Progenitor cell of endocrine pancreas (in vitro differentiated cells): Measurements from ENCODE around the gene UPF1. TPM values are rescaled to one million over a fixed set of nuclear protein-coding genes. Genes with fewer than 3 reads are reported as not detected.

Experiments
- DNase-seq: peaks from one replicate; pipeline ENCODE4 v3.0.0; 2021; ENCODE audit warnings: low spot score; ENCODE audit not compliant: unreplicated experiment
- H3K27ac Mint-ChIP-seq: 2 replicates; pipeline ENCODE4 v1.8.0; 2021; ENCODE audit warnings: mild to moderate bottlenecking, moderate library complexity, mixed read lengths
- H3K27me3 Mint-ChIP-seq: 2 replicates; pipeline ENCODE4 v1.8.0; 2021; ENCODE audit warnings: mixed read lengths
- H3K36me3 Mint-ChIP-seq: 2 replicates; pipeline ENCODE4 v1.8.0; 2022; ENCODE audit warnings: mixed read lengths; ENCODE audit not compliant: insufficient read depth
- H3K4me1 Mint-ChIP-seq: 2 replicates; pipeline ENCODE4 v1.8.0; 2021; ENCODE audit warnings: low read depth, mixed read lengths
- H3K4me3 Mint-ChIP-seq: 2 replicates; pipeline ENCODE4 v1.8.0; 2021; ENCODE audit warnings: low read depth, mild to moderate bottlenecking, moderate library complexity, mixed read lengths
- H3K9me3 Mint-ChIP-seq: 2 replicates; pipeline ENCODE4 v1.8.0; 2021; ENCODE audit warnings: low read depth, mixed read lengths
- CTCF ChIP-seq: fragments of 200-600 bp; sonication (generic); IDR thresholded peaks from one replicate; pipeline ENCODE4 v1.5.0; 2021; ENCODE audit warnings: antibody characterized with exemption, mild to moderate bottlenecking; ENCODE audit not compliant: unreplicated experiment
- total RNA-seq: library from RNA; stranded (reverse); gene quantifications from 2 replicates; pipeline ENCODE4 v1.2.1, GENCODE V29; 2021

The UPF1 gene
- total RNA-seq, 1 donor from 2014 or later = 90.9 TPM

GRCh38 chr19:18841400-18841799 is 9.6 kb downstream of the UPF1 start:
- no peaks in the 10 kb centered on the region for H3K9me3 Mint-ChIP-seq
- peaks cover 30% of the 10 kb centered on the region for H3K4me1 Mint-ChIP-seq
- TF ChIP-seq CTCF = no peak
- no peak for DNase-seq
- H3K4me3 Mint-ChIP-seq = no peak overlapping the region
- H3K36me3 Mint-ChIP-seq = peaks cover 3% of the 10 kb centered on the region
- H3K27ac Mint-ChIP-seq = peak overlapping the region; percentile 46
- H3K27me3 Mint-ChIP-seq = no peaks in the 10 kb centered on the region

GRCh38 chr19:18842166-18842565 is 10.4 kb downstream of the UPF1 start:
- Mint-ChIP-seq H3K9me3 (no peaks in the 10 kb centered on the region), H3K36me3 (peaks cover 2% of the 10 kb centered on the region), H3K4me3 (no peak overlapping the region), H3K27me3 (no peaks in the 10 kb centered on the region), H3K27ac (peak overlapping the region; percentile 87), H3K4me1 (peaks cover 30% of the 10 kb centered on the region)
- no peak for TF ChIP-seq CTCF
- no peak for DNase-seq

DNA sequence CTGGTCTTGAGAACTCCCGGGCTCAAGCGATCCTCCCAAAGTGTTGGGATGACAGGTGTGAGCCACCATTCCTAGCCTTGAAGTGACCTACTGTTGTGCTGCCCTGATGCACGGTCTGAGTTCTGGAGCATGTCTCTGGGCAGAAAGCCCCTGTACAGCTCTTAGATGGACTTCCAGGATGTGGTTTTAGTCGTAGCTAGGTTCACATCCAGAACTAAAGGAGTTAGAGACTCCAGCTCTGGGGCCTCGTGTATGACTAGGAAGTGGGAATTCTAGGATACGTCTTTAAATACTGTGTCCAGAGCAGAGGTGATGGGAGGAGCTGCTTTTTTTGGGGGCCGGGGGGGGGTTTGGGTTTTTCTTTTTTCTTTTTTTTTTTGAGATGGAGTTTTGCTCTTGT is 12.2 kb downstream of the UPF1 start:
- H3K4me3 Mint-ChIP-seq = no peak overlapping the region

DNA sequence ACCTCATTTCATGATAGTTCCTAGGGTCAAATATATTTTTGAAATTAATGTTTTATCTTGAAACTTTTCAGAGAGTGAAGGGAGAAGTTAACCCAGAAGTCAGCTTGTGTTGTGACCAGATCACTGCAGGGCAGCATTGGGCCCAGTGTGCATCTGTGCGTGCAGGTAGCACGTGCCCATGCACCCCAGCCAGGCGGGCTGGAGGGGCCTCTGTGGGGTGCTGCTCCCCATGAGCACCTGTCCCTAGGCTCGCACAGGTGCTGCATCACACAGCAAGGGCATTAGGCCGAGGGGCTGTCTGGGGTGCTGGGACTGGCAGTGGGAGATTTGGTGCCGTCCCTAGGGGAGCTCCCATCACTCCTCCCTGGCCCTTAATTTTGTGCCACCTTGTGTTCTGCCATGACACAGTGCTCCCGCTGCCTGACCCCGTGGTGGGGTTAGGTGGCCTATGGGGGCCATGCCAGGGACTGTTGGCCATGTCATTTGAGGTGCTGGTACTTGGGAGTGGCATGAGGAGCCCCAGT is 13.1 kb downstream of the UPF1 start:
- no peak overlapping the region for H3K27ac Mint-ChIP-seq
- H3K4me1 Mint-ChIP-seq = peaks cover 22% of the 10 kb centered on the region
- peaks cover 5% of the 10 kb centered on the region for H3K36me3 Mint-ChIP-seq
- no peak for TF ChIP-seq CTCF
- H3K27me3 Mint-ChIP-seq = no peaks in the 10 kb centered on the region
- DNase-seq = no peak
- H3K4me3 Mint-ChIP-seq = no peak overlapping the region
- no peaks in the 10 kb centered on the region for H3K9me3 Mint-ChIP-seq

More for the DNA sequence above, 12.2 kb downstream of the UPF1 start:
- Mint-ChIP-seq H3K36me3 (peaks cover 3% of the 10 kb centered on the region), H3K4me1 (peaks cover 28% of the 10 kb centered on the region), H3K27ac (no peak overlapping the region), H3K27me3 (no peaks in the 10 kb centered on the region), H3K9me3 (no peaks in the 10 kb centered on the region)
- DNase-seq = no peak
- no peak for TF ChIP-seq CTCF

GRCh38 chr19:18845961-18846360 is 14.2 kb downstream of the UPF1 start:
- TF ChIP-seq CTCF = no peak
- Mint-ChIP-seq H3K9me3 (no peaks in the 10 kb centered on the region), H3K4me3 (no peak overlapping the region), H3K4me1 (peaks cover 12% of the 10 kb centered on the region), H3K27ac (no peak overlapping the region), H3K36me3 (peaks cover 8% of the 10 kb centered on the region), H3K27me3 (no peaks in the 10 kb centered on the region)
- DNase-seq = no peak
